Jurkat, Clone E6-1 (cell line): Measurements from ENCODE around the gene DHX9.
"Not testable (repeated sequence)": the region's sequence is repeated elsewhere in the genome, so short reads cannot be mapped to it uniquely, and the experiment has no call there.

Experiments used
- DNase-seq: peaks from one replicate; pipeline ENCODE4 v3.0.0-alpha.2; 2011; ENCODE audit warnings: low read depth, low spot score
- H3K4me3 ChIP-seq: 2 replicates; pipeline ENCODE4 v1.5.1; 2011; ENCODE audit warnings: mild to moderate bottlenecking, low read length, control low read depth, moderate library complexity

Gene DHX9

GRCh38 chr1:182884872-182885271 lies 45.7 kb downstream of the DHX9 start:
- no peak for DNase-seq
- no peak overlapping the region for H3K4me3 ChIP-seq

- no peak for DNase-seq
- no peak overlapping the region for H3K4me3 ChIP-seq
Measured at GRCh38 chr1:182885591-182885990, 46.4 kb downstream of the DHX9 start.

- H3K4me3 ChIP-seq, result no peak overlapping the region
- DNase-seq, result no peak
Measured at GRCh38 chr1:182886985-182887384, 47.8 kb downstream of the DHX9 start.

GRCh38 chr1:182888736-182889531 lies 49.8 kb downstream of the DHX9 start:
- DNase-seq, result no peak
- H3K4me3 ChIP-seq, result no peak overlapping the region

GRCh38 chr1:182889997-182890396 lies 50.9 kb downstream of the DHX9 start:
- H3K4me3 ChIP-seq, result no peak overlapping the region
- DNase-seq, result peak; percentile 77

GRCh38 chr1:182890927-182891610 lies 51.9 kb downstream of the DHX9 start:
- no peak for DNase-seq
- H3K4me3 ChIP-seq, result no peak overlapping the region

GRCh38 chr1:182897696-182898095 lies 58.5 kb downstream of the DHX9 start:
- no peak overlapping the region for H3K4me3 ChIP-seq
- DNase-seq, result no peak

GRCh38 chr1:182901946-182902345 lies 62.8 kb downstream of the DHX9 start:
- not testable (repeated sequence) for H3K4me3 ChIP-seq, DNase-seq

- no peak for DNase-seq
- H3K4me3 ChIP-seq, result no peak overlapping the region
Measured at GRCh38 chr1:182905321-182905720, 66.2 kb downstream of the DHX9 start.

- no peak for DNase-seq
Measured at GRCh38 chr1:182909578-182909977, 70.4 kb downstream of the DHX9 start.

GRCh38 chr1:182910143-182910542 lies 71.0 kb downstream of the DHX9 start:
- no peak overlapping the region for H3K4me3 ChIP-seq
- no peak for DNase-seq

More at GRCh38 chr1:182909578-182909977, 70.4 kb downstream of the DHX9 start:
- no peak overlapping the region for H3K4me3 ChIP-seq

- no peak overlapping the region for H3K4me3 ChIP-seq
- no peak for DNase-seq
Measured at GRCh38 chr1:182913401-182913800, 74.3 kb downstream of the DHX9 start.

- no peak overlapping the region for H3K4me3 ChIP-seq
- DNase-seq, result no peak
Measured at GRCh38 chr1:182917378-182917777, 78.2 kb downstream of the DHX9 start.

- DNase-seq, result no peak
- no peak overlapping the region for H3K4me3 ChIP-seq
Measured at GRCh38 chr1:182925661-182926060, 86.5 kb downstream of the DHX9 start.

- no peak for DNase-seq
- H3K4me3 ChIP-seq, result no peak overlapping the region
Measured at GRCh38 chr1:182927693-182928433, 88.7 kb downstream of the DHX9 start.

- DNase-seq, result no peak
- no peak overlapping the region for H3K4me3 ChIP-seq
Measured at GRCh38 chr1:182930985-182931384, 91.8 kb downstream of the DHX9 start.

GRCh38 chr1:182935716-182936115 lies 96.6 kb downstream of the DHX9 start:
- DNase-seq, result no peak
- no peak overlapping the region for H3K4me3 ChIP-seq
